ENCODE results near the gene SENP2. TPM values are rescaled to one million over a fixed set of nuclear protein-coding genes. Genes with fewer than 3 reads are reported as not detected.
"Not testable (repeated sequence)": the region's sequence is repeated elsewhere in the genome, so short reads cannot be mapped to it uniquely, and the experiment has no call there.

Gene SENP2
- polyA plus RNA-seq, 4 donors: 38.4 to 54.4 (median 46.4) TPM

DNA sequence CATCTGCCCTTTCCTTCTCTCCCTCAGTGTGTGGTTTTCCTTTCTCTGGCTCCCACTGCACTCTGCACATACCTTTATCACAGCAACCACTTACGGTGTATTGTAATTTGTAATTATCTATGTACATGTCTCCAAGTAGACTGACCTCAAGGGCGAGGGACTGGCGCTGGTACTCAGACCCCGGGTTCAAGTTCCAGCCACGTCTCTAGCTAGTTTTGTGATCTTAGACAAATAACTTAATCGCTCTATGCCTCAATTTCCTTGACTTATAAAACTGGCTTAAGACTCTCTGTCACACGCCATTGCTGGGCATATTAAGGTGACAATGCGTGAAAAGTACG is 607 bp upstream of the SENP2 start:
- DNase-seq (ENCODE audit: low read depth in 4 of 4, low spot score in 2 of 4): no peak

DNA sequence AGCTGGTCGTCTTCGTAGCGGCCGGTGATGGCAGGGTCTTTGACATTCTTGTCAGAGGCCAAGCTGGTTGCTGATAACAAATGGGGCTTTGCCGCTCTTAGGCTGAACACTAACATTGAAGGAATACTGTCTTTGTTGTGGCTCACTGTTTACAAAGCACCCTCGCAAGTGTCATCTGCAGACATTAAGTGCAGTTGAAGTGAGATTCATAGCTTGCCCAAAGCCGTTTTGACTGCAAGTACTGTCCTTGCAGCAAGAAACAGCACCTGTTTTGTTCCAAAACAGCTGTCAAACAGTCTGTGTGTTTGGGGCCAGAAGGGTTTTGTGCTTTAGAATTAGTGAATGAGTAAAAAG is 568 bp downstream of the SENP2 start:
- DNase-seq (ENCODE audit: low read depth in 4 of 4, low spot score in 2 of 4): peak in 1 of 4 donors; percentile 38

DNA sequence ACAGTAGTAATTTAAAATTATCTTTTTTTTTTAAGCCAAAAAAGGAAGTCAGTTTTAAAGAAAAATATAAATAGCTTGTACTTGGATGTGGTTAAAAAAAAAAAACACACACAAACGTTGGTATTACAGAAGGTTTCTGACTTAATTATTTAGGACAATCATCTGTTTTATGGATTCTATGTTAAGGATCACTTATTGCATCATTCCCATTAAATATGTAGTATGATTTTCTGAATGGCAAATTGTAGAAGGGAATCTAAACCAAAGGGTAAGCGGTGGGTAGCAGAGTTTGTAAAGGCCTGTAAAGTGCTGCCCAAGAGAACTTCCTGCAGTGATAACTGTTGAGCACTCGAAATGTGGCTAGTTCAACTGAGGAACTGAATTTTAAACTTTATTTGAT is 8.0 kb downstream of the SENP2 start:
- no peak for DNase-seq (ENCODE audit: low read depth in 4 of 4, low spot score in 2 of 4)

DNA sequence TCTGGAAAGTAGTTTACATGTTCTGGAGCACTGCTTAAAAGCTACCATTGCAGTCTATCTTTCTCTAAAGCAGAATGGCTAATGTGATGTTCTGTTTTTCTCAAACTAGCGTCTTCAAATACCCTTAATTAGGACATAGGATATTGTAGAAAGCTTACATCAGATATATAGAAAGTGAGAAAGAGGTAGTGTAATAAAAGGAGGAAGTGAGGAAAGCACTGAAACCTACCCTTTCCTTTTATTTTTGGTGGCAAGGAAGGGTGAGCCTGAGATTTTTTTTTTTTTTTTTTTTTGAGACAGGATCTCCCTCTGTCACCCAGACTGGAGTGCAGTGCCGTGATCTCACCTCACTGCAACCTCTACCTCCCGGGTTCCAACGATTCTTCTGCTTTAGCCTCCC is 9.4 kb downstream of the SENP2 start:
- no peak for DNase-seq (ENCODE audit: low read depth in 4 of 4, low spot score in 2 of 4)

DNA sequence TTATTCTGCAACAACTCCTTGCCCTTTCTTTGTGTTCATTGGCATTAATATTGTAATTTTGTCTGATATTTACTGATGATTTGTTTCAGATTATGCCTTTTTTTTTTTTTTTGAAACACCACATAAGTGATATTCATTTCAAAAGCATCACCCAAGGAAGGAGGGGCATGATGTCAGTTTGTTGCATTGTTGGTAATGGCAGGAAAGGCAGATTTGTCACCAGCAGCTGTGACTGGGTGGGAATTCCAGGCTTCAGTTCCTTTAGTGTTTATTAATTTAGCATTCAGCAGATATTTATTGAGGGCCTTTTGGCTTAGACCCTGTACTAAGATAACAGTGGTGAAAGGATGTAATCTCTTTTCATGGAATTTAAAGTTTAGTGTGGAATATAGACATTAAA is 19.5 kb downstream of the SENP2 start:
- DNase-seq (ENCODE audit: low read depth in 4 of 4, low spot score in 2 of 4): no peak

DNA sequence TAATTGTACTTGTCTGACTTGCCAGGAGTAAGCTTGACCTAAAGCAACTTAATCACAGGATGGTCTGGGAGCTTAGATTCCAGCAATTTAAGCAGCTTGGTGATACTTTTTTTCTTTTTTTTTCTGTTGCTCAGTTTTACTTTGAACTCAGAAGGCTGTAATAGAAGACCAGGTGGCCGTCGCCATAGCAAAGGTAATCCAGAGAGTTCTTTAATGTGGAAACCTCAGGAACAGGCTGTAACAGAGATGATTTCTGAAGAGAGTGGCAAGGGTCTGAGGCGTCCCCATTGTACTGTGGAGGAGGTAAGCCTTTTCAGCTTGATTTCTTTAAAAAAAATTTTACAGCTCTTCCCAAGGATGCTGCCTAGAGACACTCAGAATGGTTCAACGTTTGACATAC is 20.1 kb downstream of the SENP2 start:
- no peak for DNase-seq (ENCODE audit: low read depth in 4 of 4, low spot score in 2 of 4)

DNA sequence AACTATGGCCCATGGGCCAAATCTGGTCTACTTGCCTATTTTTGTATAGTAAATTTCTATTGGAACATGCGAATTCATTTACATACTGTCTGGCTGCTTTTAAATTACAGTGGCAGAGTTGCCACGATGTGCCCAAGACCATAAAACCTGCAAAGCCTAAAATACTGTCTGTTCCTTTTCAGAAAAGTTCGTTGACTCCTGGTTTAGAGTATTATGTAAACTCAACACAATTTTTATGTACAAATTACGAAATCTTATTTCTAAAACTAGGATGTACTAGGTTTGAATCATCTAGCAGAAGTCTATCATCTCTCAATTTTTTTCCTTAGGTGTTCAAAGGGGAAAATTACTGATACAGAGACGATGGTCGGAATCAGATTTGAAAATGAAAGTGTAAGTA is 26.9 kb downstream of the SENP2 start:
- no peak for DNase-seq (ENCODE audit: low read depth in 4 of 4, low spot score in 2 of 4)

DNA sequence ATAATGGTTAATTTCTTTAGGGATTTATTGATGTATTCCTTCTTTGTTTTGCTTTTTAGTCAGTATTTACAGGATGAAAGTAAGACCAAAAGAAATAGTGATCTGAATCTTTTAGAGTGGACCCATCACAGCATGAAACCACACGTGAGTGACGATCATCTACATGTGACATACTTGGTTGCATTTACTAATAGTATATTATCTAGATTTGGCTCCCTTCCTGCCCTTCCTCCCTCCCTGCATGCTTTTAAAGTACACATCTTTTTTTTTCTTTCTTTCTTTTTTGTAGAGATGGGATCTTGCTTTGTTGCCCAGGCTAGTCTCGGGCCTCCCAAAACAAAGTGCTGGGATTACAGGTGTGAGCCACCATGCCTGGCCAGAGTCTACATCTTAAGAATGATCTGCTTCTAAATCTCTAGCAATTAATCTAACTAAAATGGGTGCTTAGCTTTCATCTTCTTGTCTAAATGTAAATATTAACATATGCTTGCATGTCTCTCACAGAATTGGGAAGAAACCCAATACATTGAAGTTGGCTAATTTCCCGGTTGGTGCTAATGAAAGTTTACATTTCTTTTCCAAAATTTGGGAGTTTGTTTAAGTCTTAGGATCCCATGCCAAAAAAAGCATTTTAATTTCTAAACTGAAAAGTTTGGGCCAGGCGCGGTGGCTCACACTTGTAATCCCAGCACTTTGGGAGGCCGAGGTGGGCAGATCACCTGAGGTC is 38.0 kb downstream of the SENP2 start:
- no peak for DNase-seq (ENCODE audit: low read depth in 4 of 4, low spot score in 2 of 4)

DNA sequence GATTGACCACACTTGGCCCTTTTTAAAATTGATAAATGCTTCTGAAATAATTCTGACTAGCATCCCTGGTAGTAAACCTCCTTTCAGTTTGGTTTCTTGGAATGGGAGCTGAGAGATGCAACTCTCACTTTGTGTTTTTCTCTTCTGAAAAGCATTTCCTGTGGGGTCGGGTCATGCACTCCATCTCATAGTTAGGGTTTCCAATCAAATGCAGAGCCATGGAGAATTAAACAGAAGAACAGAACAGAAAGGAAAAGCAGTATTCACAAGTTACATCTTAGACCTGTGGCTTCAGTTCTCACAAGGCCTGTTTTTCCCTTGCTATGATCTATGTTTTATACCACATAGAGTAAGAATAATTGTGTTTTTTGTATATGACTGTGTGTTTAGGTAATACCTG is 39.7 kb downstream of the SENP2 start:
- no peak for DNase-seq (ENCODE audit: low read depth in 4 of 4, low spot score in 2 of 4)

DNA sequence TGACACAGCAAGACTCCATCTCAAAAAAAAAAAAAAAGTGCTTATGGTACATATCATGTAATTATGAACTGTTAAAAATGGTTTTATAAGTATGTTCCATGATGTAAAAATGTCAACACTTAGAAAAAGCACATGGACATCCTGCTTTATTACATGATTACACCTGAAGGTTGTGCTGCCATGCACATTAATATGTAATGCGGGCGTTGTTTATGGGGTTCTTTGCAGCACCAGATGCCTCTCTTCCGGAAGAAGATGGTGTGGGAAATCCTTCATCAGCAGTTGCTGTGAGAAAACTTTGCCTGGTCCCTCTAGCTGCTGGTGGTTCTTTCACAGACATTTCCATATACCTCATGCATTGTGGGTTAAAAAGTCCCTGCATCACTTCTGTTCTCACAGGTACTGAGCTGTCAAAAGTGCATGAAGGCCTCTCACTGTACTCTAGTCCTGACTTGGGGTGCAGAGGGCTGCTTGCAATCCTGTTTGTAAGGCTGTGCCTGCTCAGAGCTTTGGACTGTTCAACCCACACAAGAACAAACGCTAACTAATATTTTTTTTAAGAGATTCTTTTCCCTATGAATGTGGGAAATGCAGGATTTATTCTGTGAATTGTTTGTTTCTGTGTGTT is 43.6 kb downstream of the SENP2 start:
- DNase-seq (ENCODE audit: low read depth in 4 of 4, low spot score in 2 of 4): no peak

DNA sequence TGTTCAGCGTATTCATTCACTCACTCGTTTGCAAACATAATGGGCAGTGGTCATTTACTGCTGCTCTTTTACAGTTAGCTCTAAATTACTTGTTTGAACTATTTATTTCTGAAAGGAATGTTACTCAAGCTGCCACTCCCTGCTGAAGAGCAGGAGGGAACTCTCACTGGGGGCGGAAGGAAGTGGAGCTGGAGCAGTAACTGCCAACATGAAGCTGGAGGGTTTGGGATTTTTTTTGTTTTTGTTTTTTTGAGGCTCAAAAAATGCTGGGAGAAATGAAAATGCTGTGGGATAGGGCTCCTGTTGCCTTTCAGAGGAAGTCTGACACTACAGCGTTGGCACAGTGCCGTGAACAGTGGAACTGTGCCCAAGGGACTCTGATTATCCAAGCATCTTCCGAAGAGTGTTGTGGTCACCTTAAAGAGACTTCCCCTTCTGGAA is 44.1 kb downstream of the SENP2 start:
- no peak for DNase-seq (ENCODE audit: low read depth in 4 of 4, low spot score in 2 of 4)

DNA sequence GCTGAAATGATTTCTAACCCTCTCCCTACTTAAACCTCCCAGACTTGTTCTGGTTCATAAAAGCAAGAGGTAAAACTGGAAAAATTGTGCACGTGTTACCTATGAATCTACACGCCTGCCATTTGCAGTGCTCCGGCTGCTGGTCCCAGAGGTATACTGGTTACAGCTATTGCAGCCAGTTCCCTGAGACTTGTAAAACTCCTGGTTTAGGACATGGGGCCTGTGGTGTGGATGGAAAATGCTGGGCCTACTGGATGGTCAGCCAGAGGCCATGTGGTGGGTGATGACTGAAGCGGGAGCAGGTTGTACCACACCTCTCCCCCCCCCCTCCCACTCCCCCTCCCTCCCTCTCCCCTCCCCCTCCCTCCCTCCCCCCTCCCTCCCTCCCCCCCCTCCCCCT is 45.0 kb downstream of the SENP2 start:
- DNase-seq (ENCODE audit: low read depth in 4 of 4, low spot score in 2 of 4): no peak

DNA sequence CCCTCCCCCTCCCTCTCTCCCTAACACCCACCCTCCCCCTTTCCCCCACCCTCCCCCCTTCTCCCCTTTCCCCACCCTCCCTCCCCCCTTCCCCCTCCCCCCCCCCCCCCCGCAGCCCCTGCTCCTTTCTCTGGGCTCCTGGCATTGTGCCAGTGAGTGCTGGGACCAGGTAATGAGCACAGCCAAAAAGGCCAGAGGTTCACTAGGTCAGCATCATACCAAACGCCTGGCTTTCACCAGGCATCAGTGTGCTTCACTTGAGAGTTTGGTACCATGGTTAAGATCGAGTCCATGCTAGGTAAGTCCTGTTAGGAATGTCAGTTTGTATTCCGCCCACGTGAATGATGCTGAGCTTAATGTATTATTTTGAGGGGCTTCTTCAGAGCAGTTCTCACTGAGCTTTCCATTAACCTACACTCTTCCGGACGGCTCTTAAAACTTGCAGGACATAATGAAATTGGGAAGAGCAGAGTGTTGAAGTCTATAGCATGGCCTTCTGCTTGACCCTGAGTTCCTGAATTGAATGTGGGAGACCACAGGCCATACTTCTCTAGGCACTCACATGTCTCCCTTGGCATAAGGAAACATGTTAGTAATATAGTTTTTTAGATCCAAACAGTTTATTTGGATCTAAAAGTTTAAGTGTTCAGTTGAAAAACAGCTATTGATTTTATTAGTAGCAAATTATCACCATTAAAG is 45.6 kb downstream of the SENP2 start:
- no peak for DNase-seq (ENCODE audit: low read depth in 4 of 4, low spot score in 2 of 4)

DNA sequence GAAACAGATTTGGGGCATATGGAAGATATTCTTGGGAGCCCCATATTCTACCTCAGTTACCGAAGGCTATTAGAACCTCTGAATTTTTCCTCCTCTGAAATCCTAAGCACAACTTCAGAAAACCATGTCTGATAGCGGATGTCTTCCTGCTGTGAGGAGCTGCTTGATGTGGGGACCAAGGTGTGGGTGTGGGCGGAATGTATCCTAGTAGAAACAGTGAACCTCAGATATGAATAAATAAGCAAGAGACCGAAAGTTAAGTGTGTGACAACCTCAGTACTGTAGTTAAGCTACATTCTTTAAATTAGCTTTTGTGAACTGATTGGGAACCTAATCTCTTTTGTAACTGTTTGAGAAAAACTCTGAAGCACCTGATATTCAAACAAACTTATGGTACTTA is 46.9 kb downstream of the SENP2 start:
- DNase-seq (ENCODE audit: low read depth in 4 of 4, low spot score in 2 of 4): no peak

DNA sequence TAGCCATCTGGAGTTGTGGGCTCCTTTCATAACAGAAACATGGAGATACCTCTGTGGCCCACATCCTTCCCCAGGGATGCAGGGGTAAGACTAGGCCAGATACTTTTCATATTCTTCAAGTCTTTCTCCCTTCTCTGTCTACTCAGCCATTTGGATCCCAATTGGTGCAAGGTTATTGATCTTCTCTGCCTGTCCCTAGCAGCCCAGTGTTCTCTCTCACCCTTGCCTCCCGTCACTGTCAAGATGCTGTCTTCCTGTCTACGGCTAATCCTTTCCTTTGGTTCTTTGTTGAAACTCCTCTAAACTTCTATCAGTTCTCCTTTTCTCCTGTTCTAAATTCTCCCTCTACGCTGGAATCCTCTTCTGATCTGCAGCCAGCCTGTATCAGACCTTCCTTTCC is 51.3 kb downstream of the SENP2 start:
- no peak for DNase-seq (ENCODE audit: low read depth in 4 of 4, low spot score in 2 of 4)

DNA sequence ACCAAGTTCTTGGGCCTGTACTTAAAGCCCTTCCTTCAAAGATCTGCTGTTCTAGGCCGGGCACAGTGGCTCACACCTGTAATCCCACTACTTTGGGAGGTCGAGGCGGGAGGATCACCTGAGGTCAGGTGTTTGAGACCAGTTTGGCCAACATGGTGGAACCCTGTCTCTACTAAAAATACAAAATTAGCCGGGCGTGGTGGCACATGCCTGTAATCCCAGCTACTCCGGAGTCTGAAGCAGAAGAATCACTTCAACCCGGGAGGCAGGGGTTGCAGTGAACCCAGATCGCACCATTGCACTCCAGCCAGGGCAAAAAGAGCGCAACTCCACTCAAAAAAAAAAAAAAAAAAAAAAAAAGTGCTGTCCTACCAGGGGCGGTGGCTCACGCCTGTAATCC is 52.6 kb downstream of the SENP2 start:
- DNase-seq (ENCODE audit: low read depth in 4 of 4, low spot score in 2 of 4): not testable (repeated sequence)

DNA sequence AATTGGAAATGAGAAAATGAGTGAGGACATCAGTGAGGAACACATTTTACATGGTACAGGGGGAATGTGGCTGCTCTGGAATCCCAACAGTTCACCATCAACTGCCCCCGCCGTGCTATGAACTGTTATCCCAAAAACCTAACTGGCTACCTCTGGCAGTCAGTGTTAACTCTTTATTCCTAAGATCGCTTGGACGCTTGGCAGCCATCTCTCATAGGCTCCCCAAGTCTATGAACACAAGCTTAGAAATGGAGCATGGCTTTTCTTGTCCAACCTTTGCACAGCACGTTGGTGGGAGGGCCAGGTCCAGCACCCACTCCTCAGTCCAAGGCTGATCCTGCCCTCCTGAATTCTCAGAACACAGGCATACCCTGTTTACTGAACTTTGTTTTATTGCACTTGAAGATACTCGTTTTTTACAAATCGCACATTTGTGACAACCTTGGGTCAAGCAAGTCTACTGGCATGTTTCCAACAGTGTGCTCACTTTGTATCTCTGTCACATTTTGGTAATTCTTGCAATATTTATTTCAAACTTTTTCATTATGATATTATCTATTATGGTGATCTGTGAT is 53.6 kb downstream of the SENP2 start:
- no peak for DNase-seq (ENCODE audit: low read depth in 4 of 4, low spot score in 2 of 4)

DNA sequence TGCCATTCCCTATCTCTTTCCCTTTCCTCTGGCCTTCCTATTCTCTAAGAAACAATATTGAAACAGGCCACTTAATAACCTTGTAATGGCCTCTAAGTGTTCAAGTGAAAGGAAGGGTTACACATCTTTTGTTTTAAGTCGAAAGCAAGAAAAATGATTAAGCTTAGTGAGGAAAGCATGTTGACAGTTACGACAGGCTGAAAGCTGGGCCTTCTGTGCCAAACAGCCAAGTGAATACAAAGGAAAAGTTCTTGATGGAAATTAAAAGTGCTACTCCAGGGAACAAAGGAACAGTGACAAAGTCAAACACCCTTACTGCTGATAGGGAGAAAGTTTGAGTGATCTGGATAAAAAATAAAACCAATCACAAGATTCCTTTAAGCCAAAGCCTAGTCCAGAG is 54.2 kb downstream of the SENP2 start:
- DNase-seq (ENCODE audit: low read depth in 4 of 4, low spot score in 2 of 4): no peak

DNA sequence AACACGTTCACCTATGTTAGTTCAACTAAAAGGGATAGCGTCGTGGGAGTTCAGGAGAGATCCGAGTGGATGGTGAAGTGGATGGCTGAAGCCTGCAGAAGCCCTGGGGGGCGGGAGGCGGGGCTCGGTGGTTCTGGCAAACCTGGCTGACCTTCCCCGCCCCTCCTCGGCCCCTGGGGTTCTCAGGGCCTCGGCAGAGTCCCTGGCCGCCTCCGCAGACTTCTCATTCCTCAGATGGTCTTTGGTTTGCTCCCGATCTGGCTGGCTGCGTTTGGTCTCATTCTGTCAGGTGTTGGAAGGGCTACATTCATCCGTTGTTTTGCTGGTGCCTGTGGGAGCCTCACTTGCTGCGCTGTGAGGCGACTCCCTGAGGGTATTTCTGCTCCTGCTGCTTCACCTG is 59.1 kb downstream of the SENP2 start:
- not testable (repeated sequence) for DNase-seq (ENCODE audit: low read depth in 4 of 4, low spot score in 2 of 4)

DNA sequence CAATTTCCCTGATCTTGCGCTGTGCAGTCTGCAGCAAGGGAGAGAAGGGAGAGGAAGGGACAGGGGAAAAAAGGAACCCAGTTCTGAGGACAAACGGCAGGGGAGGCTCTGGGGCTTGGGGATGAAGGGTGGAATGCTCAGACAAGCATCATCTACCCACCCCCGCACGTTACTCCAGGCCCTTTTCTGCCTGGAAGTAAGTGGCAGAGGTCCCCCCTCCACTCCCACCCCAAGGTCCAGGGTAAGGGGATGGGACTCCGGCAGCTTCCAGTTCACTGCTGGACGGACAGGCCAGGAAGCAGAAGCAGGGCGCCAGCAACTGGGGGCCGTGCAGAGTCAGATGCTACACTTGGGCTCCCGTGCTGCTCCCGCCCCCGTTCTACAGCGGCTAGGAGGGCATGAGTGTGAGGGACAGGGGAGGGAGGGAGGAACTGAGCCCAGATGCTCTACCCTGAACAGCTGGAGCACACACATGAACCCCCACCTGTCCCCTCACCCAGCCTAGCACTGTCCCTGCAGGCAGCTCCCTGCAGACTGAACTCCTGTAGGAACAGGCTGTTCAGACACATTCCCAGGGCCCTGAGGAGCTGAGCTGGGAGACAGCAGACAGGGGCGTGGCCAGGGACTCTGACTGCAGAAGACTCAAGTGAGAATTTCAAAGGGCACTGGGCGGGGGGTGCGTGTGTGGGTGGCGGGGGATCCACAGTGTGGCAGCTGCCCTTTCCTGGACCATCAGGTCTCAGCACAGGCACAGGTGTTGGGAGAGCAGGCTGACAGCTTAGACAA is 59.7 kb downstream of the SENP2 start:
- no peak for DNase-seq (ENCODE audit: low read depth in 4 of 4, low spot score in 2 of 4)
